Central memory CD8-positive, alpha-beta T cell (primary cell): ENCODE data around the gene USP17L30.
"Not testable (repeated sequence)": the region's sequence is repeated elsewhere in the genome, so short reads cannot be mapped to it uniquely, and the experiment has no call there.

Experiments
- ATAC-seq: fragments of 150-1000 bp; cut with Tn5 transposase; replicated peaks from 2 replicates; pipeline ENCODE4 v1.10.0; 2022; ENCODE audit warnings: mild to moderate bottlenecking, moderate FRiP score, moderate number of reproducible peaks; ENCODE audit not compliant: poor library complexity, severe bottlenecking; ENCODE audit errors: extremely low read depth
- DNase-seq, 2 donors: peaks; one replicate each; pipeline ENCODE4 v3.0.0; 2021; ENCODE audit warnings: low spot score in 2 of 2
- H3K27ac Mint-ChIP-seq: one replicate; pipeline ENCODE4 v1.8.0; 2022; ENCODE audit warnings: low read depth, mild to moderate bottlenecking, moderate library complexity, mixed read lengths
- H3K27me3 Mint-ChIP-seq: one replicate; pipeline ENCODE4 v1.8.0; 2022; ENCODE audit warnings: mixed read lengths
- H3K36me3 Mint-ChIP-seq: one replicate; pipeline ENCODE4 v1.8.0; 2022; ENCODE audit warnings: mild to moderate bottlenecking, moderate library complexity, mixed read lengths; ENCODE audit not compliant: insufficient read depth
- H3K4me1 Mint-ChIP-seq: one replicate; pipeline ENCODE4 v1.8.0; 2022; ENCODE audit warnings: mixed read lengths
- H3K4me3 Mint-ChIP-seq: one replicate; pipeline ENCODE4 v1.8.0; 2022; ENCODE audit warnings: mild to moderate bottlenecking, moderate library complexity, mixed read lengths
- H3K9me3 Mint-ChIP-seq: one replicate; pipeline ENCODE4 v1.8.0; 2022; ENCODE audit warnings: mixed read lengths

USP17L30 gene

GRCh38 chr4:9362829-9363228 is at the start of gene USP17L30:
TSS of gene USP17L30 (plus strand) at chr4:9363129. CDS start at chr4:9363129, 0 bp downstream.
- H3K4me3 Mint-ChIP-seq, ATAC-seq, H3K9me3 Mint-ChIP-seq, H3K36me3 Mint-ChIP-seq, H3K4me1 Mint-ChIP-seq, H3K27me3 Mint-ChIP-seq, H3K27ac Mint-ChIP-seq, DNase-seq: not testable (repeated sequence)

GRCh38 chr4:9324191-9324590 is 38.7 kb upstream of the USP17L30 start:
- H3K4me3 Mint-ChIP-seq, H3K36me3 Mint-ChIP-seq, DNase-seq, ATAC-seq, H3K4me1 Mint-ChIP-seq, H3K9me3 Mint-ChIP-seq, H3K27ac Mint-ChIP-seq, H3K27me3 Mint-ChIP-seq: not testable (repeated sequence)

GRCh38 chr4:9324865-9325264 is 38.1 kb upstream of the USP17L30 start, which contains the start of gene USP17L24:
TSS of gene USP17L24 (plus strand) at chr4:9325165. CDS start at chr4:9325165, 0 bp downstream.
- DNase-seq, H3K36me3 Mint-ChIP-seq, H3K4me1 Mint-ChIP-seq, ATAC-seq, H3K27ac Mint-ChIP-seq, H3K4me3 Mint-ChIP-seq, H3K9me3 Mint-ChIP-seq, H3K27me3 Mint-ChIP-seq: not testable (repeated sequence)

- H3K27ac Mint-ChIP-seq, H3K36me3 Mint-ChIP-seq, H3K9me3 Mint-ChIP-seq, H3K27me3 Mint-ChIP-seq, DNase-seq, H3K4me1 Mint-ChIP-seq, ATAC-seq, H3K4me3 Mint-ChIP-seq: not testable (repeated sequence)
Observed at GRCh38 chr4:9329611-9330010, 33.3 kb upstream of the USP17L30 start, which contains the start of gene USP17L25. TSS of gene USP17L25 (plus strand) at chr4:9329911. CDS start at chr4:9329911, 0 bp downstream.

- not testable (repeated sequence) for H3K27ac Mint-ChIP-seq, H3K27me3 Mint-ChIP-seq, H3K36me3 Mint-ChIP-seq, H3K4me1 Mint-ChIP-seq, ATAC-seq, H3K4me3 Mint-ChIP-seq, DNase-seq, H3K9me3 Mint-ChIP-seq
Observed at GRCh38 chr4:9334358-9334757, 28.6 kb upstream of the USP17L30 start, which contains the start of gene USP17L26. TSS of gene USP17L26 (plus strand) at chr4:9334658. CDS start at chr4:9334658, 0 bp downstream.

- not testable (repeated sequence) for H3K4me3 Mint-ChIP-seq, H3K27ac Mint-ChIP-seq, DNase-seq, H3K9me3 Mint-ChIP-seq, H3K36me3 Mint-ChIP-seq, H3K4me1 Mint-ChIP-seq, H3K27me3 Mint-ChIP-seq, ATAC-seq
Observed at GRCh38 chr4:9339103-9339502, 23.8 kb upstream of the USP17L30 start, which contains the start of gene USP17L5. TSS of gene USP17L5 (plus strand) at chr4:9339403. CDS start at chr4:9339403, 0 bp downstream.

- H3K9me3 Mint-ChIP-seq, ATAC-seq, H3K36me3 Mint-ChIP-seq, H3K4me1 Mint-ChIP-seq, DNase-seq, H3K27me3 Mint-ChIP-seq, H3K4me3 Mint-ChIP-seq, H3K27ac Mint-ChIP-seq: not testable (repeated sequence)
Observed at GRCh38 chr4:9343848-9344247, 19.1 kb upstream of the USP17L30 start, which contains the start of gene USP17L27. TSS of gene USP17L27 (plus strand) at chr4:9344148. CDS start at chr4:9344148, 0 bp downstream.

GRCh38 chr4:9348593-9348992 is 14.3 kb upstream of the USP17L30 start, which contains the start of gene USP17L28:
TSS of gene USP17L28 (plus strand) at chr4:9348893. CDS start at chr4:9348893, 0 bp downstream.
- DNase-seq, H3K9me3 Mint-ChIP-seq, H3K27ac Mint-ChIP-seq, H3K4me3 Mint-ChIP-seq, H3K36me3 Mint-ChIP-seq, ATAC-seq, H3K4me1 Mint-ChIP-seq, H3K27me3 Mint-ChIP-seq: not testable (repeated sequence)

GRCh38 chr4:9350866-9351265 is 12.1 kb upstream of the USP17L30 start:
- H3K4me1 Mint-ChIP-seq, ATAC-seq, H3K27me3 Mint-ChIP-seq, H3K4me3 Mint-ChIP-seq, H3K9me3 Mint-ChIP-seq, H3K36me3 Mint-ChIP-seq, H3K27ac Mint-ChIP-seq: not testable (repeated sequence)
- peak in 1 of 2 donors; percentile 32 for DNase-seq

- not testable (repeated sequence) for H3K4me3 Mint-ChIP-seq, ATAC-seq, H3K36me3 Mint-ChIP-seq, H3K27me3 Mint-ChIP-seq, H3K4me1 Mint-ChIP-seq, DNase-seq, H3K9me3 Mint-ChIP-seq, H3K27ac Mint-ChIP-seq
Observed at GRCh38 chr4:9353338-9353737, 9.6 kb upstream of the USP17L30 start, which contains the start of gene USP17L29. TSS of gene USP17L29 (plus strand) at chr4:9353638. CDS start at chr4:9353638, 0 bp downstream.

- not testable (repeated sequence) for ATAC-seq, H3K4me1 Mint-ChIP-seq, H3K4me3 Mint-ChIP-seq, H3K27ac Mint-ChIP-seq, DNase-seq, H3K9me3 Mint-ChIP-seq, H3K36me3 Mint-ChIP-seq, H3K27me3 Mint-ChIP-seq
Observed at GRCh38 chr4:9379881-9380280, 17.0 kb downstream of the USP17L30 start.

- H3K27ac Mint-ChIP-seq, ATAC-seq, H3K27me3 Mint-ChIP-seq, H3K36me3 Mint-ChIP-seq, DNase-seq, H3K4me1 Mint-ChIP-seq, H3K9me3 Mint-ChIP-seq, H3K4me3 Mint-ChIP-seq: not testable (repeated sequence)
Observed at GRCh38 chr4:9381012-9381534, 18.1 kb downstream of the USP17L30 start.

- Mint-ChIP-seq H3K27ac (no peak overlapping the region), H3K4me1 (no peaks in the 10 kb centered on the region)
Observed at GRCh38 chr4:9384126-9384525, 21.2 kb downstream of the USP17L30 start.

More at GRCh38 chr4:9384126-9384525, 21.2 kb downstream of the USP17L30 start:
- no peak for ATAC-seq
- Mint-ChIP-seq H3K4me3 (no peak overlapping the region), H3K36me3 (no peaks in the 10 kb centered on the region), H3K27me3 (peaks cover 9% of the 10 kb centered on the region), H3K9me3 (no peaks in the 10 kb centered on the region)
- DNase-seq = no peak
